NCI-H1417 treated with DMSO at 0.1 percent for 48 hours (cell line): Measurements from ENCODE around the gene AMBRA1.

Experiments
- DNase-seq: peaks from one replicate; lab custom pipeline; 2025; lab: John Stamatoyannopoulos, UW

Gene AMBRA1

GRCh38 chr11:46347637-46348311 is 246.0 kb downstream of the AMBRA1 start:
- DNase-seq: no peak

GRCh38 chr11:46346886-46347636 is 246.8 kb downstream of the AMBRA1 start, which contains the start of gene DGKZ:
Gene DGKZ, plus strand, starts transcription at chr11:46347463. Its CDS starts 197 bp downstream, at chr11:46347660.
- DNase-seq: no peak
